G401.6 (cell line): ENCODE data around the gene ASB6.

Experiments
- FAIRE-seq: peaks from 2 replicates; lab custom pipeline; 2012; peaks lifted over from hg19 to GRCh38; lab: Jason Lieb, UNC

ASB6 gene

DNA sequence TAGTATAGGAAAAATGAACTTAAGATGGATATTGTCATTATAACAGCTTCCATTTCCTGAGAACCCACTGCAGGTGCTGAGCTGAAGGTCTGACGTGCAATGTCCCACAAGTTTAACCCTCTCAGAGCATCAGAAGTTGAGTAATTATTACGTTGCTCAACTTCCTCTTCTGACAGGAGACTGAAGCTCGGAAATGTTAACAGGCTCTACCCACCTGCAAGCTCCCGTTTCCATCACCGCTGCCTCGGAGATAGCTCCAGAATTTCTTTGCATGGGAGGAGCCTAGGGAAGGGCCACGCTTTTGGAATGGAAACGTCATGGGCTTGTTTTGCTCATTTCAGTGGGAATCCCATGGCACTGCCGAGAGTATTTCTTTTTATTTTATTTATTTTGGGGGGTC, 17.0 kb downstream of the ASB6 start:
- peak; percentile 75 for FAIRE-seq

DNA sequence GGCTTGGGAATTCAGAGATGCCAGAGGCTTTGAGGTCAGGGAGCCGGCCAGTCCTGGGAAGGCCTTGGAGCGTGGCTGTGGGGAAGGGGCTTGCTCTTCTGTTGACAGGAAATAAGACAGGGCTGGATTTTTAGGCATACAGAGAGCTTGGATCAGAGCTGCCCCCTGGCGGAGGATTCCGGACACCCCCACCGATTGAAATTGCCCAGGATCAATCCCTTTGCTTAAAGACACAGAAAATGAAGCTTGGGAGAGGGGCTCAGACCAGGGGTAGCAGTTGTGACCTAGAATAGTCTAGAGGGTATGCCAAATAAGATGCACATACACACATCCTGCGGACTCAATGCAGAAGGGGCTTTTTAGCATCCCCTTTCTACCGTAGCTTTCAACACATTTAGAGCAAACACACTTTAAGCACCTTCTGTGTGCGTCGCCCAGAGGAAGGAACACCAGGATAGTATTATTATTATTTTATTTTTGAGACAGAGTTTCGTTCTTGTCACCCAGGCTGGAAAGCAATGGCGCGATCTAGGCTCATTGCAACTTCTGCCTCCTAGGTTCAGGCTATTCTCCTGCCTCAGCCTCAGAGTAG, 17.7 kb downstream of the ASB6 start:
- no peak for FAIRE-seq

DNA sequence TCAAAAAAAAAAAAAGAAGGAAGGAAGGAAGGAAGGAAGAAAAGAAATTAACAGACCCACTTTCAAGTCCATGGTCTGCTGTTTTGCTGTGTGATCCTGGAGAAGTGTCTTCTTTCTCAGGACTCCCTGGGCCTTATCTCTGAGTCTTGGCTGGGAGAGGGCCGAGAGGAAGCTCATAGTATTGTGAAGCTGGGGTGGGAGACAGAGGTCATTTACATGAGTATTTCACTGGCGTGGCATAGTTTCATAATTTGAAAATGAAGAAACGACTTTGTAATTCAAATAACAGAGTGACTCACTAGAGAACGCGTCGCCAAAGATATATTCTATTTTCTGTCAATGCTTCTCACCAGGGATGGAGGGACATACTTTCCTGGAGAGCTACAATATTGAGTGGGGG, 18.6 kb downstream of the ASB6 start:
- FAIRE-seq: no peak

DNA sequence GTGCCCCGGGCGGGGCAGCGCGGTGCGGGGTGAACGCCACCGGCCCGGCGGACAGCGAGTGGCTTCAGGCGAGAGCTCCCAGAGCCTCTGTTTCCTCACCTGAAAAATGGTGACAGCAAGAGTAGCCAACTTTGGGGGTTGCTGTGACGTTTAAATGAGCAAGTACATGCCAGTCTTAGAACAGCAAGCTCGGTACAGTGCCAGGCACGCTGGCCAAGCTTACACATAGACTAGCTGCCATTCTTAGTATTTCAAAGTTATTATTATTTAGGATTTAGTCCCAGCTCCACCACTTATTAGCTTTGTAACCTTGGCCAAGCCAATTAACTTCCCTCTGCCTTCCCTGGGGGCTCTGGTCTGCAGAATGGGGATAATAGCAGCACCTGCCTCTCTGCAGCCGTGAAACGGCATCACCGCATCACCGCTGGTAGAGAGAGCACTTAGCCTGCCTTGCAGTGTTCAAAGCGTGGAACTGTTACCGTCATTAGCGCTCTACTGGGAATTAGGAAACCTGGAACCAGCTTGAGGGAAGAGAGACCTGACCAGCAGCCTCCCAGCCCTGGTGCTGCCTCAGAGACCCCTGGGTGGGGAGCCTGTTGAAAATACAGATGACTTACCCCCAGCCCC, 21.2 kb downstream of the ASB6 start, which contains the start of gene C9orf50:
Gene C9orf50 (minus strand): TSS at position 433 of the 627 bp plus-strand sequence. CDS start 527 bp downstream, outside the sequence.
- FAIRE-seq: no peak

DNA sequence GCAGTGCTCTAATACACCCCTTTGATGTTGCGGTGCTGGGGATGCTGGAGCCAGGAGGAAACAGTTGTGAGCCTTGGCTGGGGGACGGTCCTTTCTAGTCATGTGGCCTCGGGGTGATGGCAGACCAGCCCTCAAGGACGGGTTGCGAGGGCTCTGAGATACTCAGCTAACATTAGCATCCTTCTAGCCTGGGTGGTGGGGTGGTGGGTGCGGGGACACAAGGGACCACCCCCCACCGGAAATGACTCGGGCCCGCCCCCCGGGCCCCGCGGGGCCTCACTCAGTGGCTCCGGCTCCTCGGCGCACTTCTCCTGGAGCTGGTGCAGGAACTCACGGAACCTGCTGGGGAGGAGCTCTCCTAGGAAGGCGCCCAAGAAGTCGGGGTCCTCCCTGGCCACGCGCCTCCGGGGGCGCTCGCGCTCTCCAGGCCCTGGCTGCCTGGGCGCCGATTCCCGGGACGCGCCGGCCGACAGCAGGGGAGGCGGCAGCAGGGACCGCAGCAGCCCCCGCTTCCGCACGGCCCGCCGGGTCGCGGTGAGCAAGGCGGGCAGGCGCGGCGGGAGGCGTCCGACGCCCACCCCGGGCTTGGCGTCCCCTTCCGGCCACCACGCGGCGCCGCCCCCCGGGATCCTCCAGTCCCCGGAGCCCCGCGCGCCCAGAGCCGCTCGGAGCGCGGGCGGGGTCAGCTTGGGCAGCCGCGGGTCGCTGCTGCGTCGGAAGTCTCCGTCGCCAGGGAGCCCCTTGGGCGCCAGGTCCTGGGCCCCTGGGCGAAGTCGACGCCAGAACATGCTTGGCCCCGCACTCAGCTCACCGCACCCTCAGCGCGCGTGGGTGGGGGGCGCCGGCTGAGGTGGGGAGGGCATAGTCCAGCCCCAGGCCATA, 21.9 kb downstream of the ASB6 start:
- FAIRE-seq: no peak

DNA sequence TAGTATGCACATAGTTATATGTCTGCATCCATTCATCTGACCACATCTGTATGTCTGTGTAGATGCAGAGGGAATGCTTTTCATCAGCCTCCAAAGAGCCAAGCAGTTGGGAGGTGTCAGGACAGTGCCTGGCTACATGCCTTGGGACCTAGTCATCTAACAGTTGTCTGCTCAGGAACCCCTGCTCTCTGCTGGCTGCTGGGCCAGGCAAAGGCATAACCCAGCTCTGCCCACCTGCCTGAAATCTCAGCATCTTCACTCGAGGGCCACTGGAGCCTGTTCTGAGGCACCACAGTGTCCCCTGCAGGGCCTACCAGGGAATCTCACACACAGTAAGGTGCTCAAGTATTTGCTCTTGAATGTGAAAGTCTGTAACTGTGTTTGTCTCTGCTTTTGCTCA, 24.8 kb downstream of the ASB6 start:
- FAIRE-seq: peak; percentile 42

DNA sequence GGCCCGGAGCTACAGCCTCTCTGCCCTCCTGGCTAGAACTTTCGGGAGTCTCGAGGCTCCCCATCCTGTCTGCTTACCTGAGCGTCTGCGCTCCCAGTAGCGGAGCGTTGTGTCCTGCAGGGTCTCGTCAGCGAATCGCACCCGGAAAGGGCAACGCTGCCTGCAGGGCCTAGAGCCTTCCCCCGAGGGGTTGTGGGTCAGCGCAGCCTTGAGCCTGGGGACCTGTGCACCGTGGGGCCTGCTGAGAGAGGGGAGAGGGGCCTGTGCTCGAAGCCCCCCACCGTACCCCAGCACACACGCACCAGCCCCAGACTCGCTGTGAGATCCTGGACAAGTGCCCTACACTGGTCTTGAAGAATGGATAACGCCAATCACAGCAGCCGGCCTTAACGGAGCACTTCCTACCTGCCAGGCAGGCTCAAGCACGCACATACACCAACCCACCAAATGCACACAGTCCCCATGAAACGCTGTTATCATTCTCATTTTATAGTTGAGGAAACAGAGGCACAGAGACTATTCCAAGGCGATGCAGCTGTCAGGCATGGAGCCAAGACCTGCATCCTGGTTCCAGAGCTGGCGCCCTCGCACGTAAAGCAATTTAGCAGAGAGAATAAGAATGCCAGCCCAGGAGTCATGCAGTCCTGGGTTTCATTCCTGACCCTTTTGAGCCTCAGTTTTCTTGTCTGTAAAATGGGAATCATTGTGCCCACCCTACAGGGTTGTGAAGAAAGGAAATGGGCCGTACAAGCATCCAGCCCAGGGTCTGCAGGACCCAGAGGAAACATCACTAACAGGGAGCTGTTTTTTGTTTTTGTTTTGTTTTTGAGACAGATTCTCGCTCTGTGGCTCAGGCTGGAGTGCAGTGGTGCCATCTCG, 26.3 kb downstream of the ASB6 start:
- no peak for FAIRE-seq

DNA sequence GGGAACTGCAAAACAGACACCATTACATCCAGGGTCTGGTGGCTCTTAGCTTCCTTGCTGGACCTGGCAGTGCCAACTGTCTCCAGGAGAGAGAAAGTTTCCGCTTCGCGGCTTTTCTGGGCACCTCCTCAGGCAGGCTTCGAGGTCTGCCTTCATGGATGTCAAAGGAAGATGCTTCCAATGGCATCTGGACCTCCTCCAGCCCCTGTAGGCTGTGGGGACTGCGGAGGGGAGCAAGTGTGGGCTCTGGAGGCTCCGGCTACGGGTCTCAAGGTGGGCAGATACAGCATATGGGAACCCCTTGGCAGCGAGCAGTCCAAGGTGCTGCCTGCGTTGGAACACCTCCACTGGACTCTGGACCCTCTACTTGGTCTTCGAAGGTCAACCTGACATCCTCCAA, 27.0 kb downstream of the ASB6 start:
- FAIRE-seq: no peak

DNA sequence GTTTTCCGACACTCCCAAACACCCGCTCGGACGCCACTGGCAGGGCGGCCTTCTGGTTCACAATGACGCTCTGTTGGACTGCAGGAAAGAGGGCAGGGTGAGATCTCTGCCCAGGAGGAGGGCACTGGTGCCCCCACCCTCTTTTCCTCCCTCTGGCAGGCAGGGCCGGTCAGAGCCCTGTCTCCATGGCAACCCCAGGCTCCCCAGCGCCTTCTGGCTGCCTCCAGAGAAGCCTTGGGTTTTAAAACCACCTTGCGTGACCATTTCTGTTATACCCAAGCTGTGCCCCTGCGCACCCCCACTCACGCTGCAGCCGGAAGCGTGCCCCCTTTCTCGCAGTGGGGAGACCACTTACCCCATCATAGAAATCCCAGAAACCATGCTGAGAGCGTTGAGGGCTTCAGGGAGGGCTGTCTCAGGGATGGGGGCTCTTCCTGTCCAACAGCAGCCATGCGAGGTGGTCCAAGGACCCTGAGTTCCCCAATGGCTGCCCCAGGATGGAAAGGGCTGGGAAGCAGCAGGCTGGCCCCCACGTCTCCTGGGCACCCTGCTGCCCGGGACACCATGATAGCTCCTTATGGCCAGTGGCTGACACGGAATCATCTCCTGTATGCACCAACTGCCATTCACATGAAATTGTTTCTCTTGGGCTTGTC, 28.3 kb downstream of the ASB6 start:
- FAIRE-seq: no peak

DNA sequence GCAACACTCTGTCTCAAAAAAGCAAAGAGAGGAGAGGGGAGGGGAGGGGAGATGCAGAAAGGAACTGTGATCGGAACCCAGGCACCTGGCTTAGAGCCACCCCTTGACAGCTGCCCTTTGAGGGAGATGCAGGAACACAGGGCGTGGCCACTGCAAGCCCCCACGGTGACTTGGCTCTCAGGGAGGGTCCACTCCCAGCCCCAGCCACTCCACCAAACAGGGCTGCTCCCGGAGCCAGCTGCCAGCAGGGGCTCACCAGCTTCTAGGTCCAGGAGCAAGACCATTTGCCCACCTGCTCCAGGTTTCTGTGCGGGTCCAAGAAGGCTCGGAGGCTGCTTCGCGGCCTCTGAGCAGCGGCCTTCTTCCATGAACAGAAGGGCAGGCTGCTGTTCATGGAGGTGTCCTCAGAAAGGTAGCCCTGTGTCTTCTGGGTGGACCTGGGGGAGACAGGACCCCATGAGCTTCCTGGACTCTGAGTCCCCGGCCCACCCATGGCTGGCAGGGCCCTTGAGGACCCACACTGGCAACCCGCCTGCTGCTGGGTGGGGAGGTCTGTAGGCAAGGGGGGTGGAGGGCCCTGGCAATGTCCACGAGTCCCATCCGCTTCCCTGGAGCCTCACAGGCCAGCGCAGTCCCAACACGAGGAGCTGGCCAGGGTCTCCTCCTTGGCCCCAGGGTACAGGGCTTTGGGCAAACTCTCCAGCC, 29.0 kb downstream of the ASB6 start:
- no peak for FAIRE-seq

DNA sequence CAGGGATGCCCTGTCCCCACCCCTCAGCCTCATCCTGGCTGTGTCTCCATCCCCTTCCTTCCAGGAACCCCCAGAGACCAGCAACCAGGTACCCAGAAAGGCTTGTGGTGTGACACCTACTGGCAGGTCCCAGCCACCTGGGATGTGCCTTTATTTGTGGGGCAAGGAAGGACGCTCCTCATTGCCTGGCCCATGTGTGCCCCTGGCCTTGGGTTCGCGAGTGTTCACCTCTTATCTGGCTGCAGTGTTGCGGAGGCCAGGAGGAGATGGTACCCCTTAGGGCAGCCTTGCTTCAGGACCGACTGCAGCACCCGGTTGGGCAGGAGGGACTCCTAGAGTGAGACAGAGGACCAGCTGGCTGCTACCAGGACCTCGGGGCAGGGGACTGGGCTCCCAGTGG, 29.8 kb downstream of the ASB6 start:
- no peak for FAIRE-seq

DNA sequence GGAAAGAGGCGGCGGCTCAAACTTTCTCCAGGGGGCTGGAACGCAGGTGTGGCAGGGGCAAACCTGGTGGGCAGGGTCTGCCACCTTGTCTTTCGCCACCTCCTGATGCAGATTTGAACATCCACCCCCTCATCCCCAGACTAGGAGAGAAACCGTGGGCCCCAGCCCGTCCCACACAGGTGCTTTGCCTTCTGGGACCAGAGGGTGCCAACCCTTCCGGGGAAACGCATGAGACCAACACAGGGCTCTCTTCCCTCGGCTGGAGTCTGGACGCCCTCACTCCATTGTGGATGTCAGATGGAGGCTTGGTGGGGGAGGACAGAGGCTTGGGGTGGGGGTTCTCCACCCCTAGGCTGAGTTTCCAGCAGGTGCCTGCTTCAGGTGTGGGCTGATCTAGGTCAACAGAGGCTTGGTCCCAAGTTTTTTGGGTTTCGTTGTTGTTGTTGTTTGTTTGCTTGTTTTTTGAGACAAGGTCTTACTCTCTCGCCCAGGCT, 30.6 kb downstream of the ASB6 start:
- FAIRE-seq: no peak

DNA sequence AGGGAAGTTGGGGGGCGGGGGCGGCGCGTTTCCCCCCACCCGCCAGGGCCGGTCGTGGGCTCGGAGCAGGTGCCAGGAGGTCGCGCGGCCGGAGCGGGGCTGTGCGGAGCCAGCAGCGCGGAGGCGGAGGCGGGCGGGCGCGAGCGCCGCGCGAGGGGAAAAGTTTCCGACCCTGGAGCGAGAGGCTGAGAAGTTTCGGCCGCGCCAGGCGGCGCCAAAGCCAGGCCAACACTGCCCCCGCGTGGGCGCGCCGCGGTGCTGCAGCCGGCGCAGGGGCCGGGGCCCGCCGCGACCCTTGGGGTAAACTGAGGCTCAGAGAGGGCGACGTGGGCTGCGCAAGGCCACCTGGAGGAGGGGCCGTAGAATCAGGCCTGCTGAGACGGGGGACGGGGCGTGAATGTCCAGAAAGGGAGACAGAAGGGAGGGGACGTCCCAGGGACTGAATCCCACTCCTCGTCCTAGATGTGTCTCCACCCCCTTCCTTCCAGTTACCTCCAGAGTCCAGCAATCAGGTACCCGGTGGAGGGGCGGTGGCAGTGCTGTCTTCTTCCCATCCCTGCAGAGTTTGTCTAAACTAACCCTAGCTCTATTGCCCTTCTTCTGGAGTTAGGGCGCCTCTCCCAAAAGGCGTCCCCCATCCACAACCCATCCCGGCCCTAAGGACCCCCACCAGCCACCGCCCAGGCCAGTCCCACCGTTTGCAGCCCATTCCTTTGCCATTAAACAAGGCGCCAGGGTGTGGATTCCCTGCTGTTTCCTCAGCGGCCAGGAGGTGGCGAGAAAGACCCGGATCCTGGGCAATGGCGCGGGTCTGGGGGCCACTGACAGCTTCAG, 31.3 kb downstream of the ASB6 start:
- no peak for FAIRE-seq

DNA sequence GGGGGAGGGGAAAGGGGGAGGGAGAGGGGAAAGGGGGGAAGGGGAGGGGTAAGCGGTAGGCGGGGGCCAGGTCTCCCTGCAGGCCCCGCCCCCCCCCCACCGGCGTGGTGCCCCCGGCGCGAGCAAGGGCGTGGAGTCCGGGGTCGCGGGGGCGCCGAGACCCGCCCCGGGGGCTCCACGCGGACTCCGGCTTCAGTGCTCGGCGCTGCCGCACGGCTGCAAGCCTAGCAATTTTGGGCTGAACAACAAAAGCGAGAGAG, 31.8 kb downstream of the ASB6 start:
- no peak for FAIRE-seq

DNA sequence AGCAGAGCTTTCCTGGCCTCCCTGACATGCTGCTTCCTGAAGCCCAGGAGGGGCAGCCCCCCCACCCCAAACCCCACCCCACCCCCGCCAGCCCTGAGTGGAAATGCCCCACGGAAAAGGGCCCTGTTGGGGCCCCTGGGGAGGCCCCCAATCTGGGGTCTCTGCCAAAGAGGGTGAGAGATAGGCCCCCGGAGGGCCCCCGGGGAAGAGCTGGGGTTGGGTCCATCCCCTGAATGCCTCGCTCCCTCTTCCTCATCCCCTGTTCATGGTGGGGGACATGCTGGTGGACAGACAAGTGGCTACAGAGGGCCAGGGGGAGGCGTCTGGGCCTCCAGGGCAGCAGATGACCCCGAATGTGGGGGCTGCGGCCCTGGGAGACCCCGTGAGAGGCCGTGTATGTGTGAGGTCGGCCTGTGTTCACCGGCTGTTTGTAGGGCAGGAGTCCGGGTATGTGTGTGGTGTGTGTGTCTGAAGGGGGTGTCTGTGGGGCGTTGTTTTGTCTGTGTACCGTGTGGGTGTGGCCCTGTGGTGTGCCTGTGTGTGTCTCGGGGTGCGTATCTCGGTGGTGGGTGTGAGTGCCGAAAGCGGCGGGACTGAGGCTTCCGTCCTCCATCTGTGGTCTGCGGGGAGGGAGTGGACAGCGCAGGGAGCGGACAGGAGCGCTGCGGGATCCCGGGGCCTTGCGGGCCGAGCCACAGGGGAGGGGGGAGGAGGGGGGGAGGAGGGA, 32.3 kb downstream of the ASB6 start:
- FAIRE-seq: no peak

DNA sequence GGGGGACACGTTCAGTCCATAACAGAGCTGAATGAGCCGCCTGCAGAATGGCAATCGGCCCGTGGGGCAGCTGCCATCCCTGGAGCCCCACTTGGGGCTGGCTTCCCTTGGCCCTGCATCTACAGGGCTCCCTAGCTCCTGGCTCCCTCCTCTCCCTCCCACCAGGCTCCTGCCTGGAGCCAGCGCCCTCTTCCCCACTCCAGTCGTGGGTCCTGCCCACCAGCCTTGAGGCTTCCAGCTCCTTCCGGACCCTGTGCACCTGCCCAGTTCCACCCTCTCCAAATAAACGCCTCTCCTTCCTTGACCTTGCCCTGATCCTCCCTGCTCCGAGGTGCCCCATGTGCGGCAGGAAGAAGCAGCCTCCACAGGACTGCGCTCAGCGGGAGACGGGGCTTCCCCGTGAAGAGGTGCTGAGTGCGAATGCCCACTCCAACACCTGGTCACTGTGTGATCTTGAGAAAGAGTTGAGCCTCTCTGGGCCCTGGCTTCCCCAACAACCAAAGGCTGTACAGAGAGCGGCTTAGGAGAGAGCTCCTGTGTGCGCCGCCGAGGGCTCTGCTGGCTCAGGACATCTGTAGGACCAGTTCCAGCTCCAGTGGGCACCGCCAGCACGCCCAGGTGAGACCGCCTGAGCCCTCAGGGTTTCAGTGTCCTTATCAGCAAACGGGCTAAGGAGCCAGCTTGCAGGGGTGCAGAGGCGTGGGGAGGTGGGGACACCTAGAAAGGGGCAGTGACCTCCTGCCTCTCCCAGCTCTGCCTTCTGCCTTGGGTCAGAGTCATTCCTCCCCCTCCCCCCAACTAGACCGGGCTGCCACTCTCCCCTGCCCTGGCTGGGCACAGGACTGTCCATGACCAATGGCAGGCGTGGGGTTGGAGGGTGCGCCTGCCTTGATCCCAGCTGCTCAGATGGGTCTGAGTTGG, 33.1 kb downstream of the ASB6 start:
- FAIRE-seq: no peak

DNA sequence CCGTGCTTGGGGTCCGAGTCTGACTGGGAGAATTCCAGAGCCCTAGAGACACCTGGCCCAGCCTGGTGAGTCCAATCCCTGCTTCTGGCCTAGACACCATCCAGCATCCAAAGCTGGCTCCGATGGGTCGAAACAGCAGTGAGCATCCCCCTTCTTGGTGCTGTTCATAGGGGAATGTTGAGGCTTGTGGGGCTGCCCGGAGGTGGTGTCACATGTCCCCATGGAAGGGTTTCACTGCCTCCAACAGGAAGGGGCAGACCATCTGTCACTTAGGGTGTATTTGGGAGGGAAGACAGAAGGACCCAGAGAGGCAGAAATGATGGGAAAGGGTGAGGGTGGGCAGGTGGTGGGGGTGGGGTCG, 34.9 kb downstream of the ASB6 start:
- no peak for FAIRE-seq

DNA sequence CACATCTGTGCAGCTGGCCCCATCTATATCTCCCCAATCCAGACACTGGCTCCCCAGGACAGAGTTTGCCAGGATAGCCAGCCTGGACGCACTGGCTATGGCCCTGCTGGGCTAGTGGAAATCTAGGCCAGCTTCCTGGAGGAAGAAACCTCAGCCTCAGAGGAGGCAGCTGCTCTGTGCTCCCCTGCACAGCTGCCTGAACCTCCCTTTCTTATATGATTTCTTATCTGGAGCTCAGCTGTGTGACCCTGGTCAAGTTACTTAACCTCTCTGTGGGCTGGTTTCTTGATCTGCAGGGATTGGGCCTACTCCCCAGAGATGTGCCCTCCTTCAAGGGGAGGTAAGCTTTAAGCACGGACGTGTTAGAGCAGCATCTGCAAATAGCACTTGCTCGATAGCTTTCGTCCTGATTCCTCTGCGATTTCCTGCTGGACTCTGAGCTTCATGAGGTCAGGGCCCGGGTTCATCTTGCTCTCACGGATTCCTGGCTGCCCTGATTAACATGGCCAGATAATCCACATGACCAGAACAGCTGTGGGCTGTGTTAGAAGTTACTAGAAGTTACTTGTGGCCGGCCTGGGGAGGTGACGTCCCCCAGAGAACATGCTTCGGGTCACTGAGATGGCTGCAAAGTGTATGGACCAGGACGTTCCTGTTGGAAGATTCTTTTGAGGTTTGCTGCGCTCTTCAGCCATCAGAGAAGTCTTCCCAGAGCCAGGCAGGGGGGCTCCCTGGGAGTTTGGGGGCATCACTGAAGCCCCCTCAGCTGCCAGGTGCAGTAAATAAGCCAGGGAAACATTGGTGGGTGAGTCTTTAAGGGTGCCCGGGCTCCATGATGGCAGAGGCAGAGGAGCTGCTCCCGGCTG, 35.6 kb downstream of the ASB6 start:
- no peak for FAIRE-seq
